NCI-H2196 treated with DMSO at 0.1 percent for 48 hours (cell line): ENCODE results near the gene INPP5F.

ENCODE experiments used
- DNase-seq: peaks from one replicate; lab custom pipeline; 2025; ENCODE audit not compliant: unreplicated experiment; lab: John Stamatoyannopoulos, UW

Gene INPP5F

GRCh38 chr10:119807960-119808697, 82.3 kb downstream of the INPP5F start:
- no peak for DNase-seq

GRCh38 chr10:119811122-119811521, 85.3 kb downstream of the INPP5F start:
- DNase-seq = no peak

- DNase-seq = no peak
These were observed 86.8 kb downstream of the INPP5F start for GRCh38 chr10:119812684-119813083.

GRCh38 chr10:119815671-119816070, 89.8 kb downstream of the INPP5F start:
- no peak for DNase-seq

GRCh38 chr10:119817991-119818888, 92.4 kb downstream of the INPP5F start:
- DNase-seq = no peak

- no peak for DNase-seq
These were observed 93.0 kb downstream of the INPP5F start for GRCh38 chr10:119818889-119819270.

- DNase-seq = no peak
These were observed 95.3 kb downstream of the INPP5F start for GRCh38 chr10:119821182-119821581.

- DNase-seq = no peak
These were observed 98.4 kb downstream of the INPP5F start for GRCh38 chr10:119824299-119824698.

- no peak for DNase-seq
These were observed 100.9 kb downstream of the INPP5F start for GRCh38 chr10:119826771-119827170.

- DNase-seq = no peak
These were observed 101.6 kb downstream of the INPP5F start for GRCh38 chr10:119827430-119827829.

GRCh38 chr10:119829429-119829828, 103.6 kb downstream of the INPP5F start:
- no peak for DNase-seq

- no peak for DNase-seq
These were observed 105.0 kb downstream of the INPP5F start for GRCh38 chr10:119830851-119831250.

- DNase-seq = no peak
These were observed 105.8 kb downstream of the INPP5F start for GRCh38 chr10:119831656-119832055.

- DNase-seq = no peak
These were observed 107.1 kb downstream of the INPP5F start for GRCh38 chr10:119832951-119833350.

- DNase-seq = no peak
These were observed 108.3 kb downstream of the INPP5F start for GRCh38 chr10:119834188-119834587.

GRCh38 chr10:119845656-119846055, 119.8 kb downstream of the INPP5F start:
- DNase-seq = no peak

GRCh38 chr10:119849031-119849789, 123.4 kb downstream of the INPP5F start:
- DNase-seq = no peak

GRCh38 chr10:119849944-119850343, 124.1 kb downstream of the INPP5F start:
- DNase-seq = no peak

- no peak for DNase-seq
These were observed 126.4 kb downstream of the INPP5F start for GRCh38 chr10:119852277-119852676.

- DNase-seq = no peak
These were observed 127.0 kb downstream of the INPP5F start for GRCh38 chr10:119852822-119853221.

- no peak for DNase-seq
These were observed 127.7 kb downstream of the INPP5F start for GRCh38 chr10:119853574-119853973.
